Uterus (tissue), 2 donors: ENCODE results near the gene CMTR1.

Source experiments
- CTCF ChIP-seq, 4 experiments: fragments of 200-600 bp in 2 of 4; fragments of 450-650 bp in 2 of 4; sonication (generic) in 2 of 4; IDR thresholded peaks; one replicate each; pipeline ENCODE4 v1.5.1; 2016 to 2019; ENCODE audit warnings: antibody characterized with exemption in 4 of 4, mild to moderate bottlenecking in 2 of 4, moderate library complexity in 1 of 4
- POLR2A ChIP-seq, 2 donors: fragments of 450-650 bp; IDR thresholded peaks; one replicate each; pipeline ENCODE4 v1.6.1; 2016; ENCODE audit warnings: antibody characterized with exemption in 2 of 2, mild to moderate bottlenecking in 1 of 2, moderate library complexity in 1 of 2

DNA sequence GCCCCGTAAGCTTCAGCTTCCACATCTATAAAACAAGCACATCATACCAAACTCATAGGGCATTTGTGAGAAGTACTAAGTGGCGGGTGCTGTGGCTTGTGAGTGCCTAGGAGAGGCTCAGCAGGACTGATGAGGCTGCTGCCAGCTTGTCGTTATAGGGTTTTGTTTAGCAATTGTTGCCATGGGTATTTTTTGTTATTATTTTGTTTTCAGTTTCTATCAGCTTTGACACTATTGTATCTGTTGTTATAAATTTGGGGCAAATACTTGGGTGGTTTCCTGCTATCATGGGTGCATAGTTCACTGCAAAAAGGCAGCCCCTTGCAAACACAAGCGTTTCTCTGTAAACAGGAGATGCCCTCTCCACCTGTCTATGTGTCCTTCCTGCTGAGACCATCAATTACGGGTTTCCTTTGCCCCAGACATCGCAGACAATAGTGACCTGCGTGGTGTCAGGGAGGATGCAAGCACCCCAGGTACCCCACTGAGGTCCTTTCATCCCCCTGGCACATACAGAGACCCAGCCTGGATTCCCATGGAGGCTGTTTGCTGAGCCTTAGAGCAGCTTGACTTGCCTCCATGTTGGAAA, 69.8 kb downstream of the CMTR1 start:
- TF ChIP-seq CTCF (IDR thresholded peaks at IDR 0.05) (no peak), POLR2A (IDR thresholded peaks at IDR 0.05) (no peak)
